Hepatic stellate cell (primary cell): Measurements from ENCODE around the gene UROD.
A peak's percentile ranks its signal among the peaks of the same experiment; 100 is the strongest.
"Not testable (repeated sequence)": the region's sequence is repeated elsewhere in the genome, so short reads cannot be mapped to it uniquely, and the experiment has no call there.

Experiments used
- DNase-seq: peaks from one replicate; pipeline ENCODE4 v3.0.0; 2011; ENCODE audit warnings: low spot score

The UROD gene

DNA sequence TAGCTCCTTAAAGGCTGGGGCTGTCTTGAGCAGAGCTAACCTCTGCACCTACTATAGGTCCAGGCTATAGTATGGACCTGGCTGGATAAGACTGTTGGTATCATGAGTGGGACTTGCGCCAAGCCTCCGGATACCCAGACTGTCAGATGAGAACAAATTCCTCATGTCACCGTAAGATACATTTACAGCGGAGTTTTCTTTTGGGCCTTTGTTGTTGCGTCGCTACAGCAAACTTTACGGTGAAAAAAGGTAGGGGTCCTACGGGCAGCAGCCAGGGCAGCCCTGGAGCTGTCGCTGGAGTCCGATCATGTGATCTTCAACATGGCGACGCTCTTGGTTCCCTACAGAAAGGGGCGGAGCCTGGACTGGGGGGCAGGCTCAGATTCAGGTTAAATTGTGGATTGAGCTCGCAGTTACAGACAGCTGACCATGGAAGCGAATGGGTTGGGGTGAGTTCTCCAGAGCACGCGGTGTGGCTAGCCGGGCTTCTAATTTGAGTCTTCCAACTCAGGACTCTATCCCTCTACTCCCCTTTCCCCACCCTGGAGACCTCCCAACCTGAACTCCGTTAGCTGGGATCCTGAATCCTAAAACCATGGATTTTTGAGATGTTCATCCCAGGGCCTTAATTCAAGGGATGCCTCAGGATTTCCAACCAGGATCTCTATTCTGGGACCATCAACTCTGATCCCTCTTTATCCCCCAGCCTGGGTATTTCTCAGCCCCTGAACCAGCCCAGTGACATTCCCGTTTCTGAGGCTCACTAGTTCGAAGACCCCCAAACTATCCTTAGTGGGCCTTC lies at the start of gene UROD:
Gene UROD (plus strand): TSS at position 418 of the 802 bp plus-strand sequence. CDS start 12 bp downstream, at position 430.
- peak; percentile 96 for DNase-seq

DNA sequence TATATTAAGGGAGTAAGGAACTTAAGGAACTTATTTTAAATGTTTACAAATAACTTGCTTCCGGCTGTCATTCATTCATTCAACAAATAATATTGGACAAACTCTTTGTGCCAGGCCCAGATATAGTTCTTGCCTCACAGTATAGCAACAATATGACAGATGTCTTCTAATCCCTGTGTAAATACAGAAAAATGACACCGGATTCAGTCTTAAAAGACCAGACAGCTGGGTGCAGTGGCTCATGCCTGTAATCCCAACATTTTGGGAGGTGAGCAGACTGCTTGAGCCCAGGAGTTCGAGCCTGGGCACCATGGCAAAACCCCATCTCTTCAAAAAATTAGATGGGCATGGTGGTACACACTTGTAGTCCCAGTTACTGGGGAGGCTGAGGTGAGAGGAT lies 49.3 kb upstream of the UROD start:
- no peak for DNase-seq

DNA sequence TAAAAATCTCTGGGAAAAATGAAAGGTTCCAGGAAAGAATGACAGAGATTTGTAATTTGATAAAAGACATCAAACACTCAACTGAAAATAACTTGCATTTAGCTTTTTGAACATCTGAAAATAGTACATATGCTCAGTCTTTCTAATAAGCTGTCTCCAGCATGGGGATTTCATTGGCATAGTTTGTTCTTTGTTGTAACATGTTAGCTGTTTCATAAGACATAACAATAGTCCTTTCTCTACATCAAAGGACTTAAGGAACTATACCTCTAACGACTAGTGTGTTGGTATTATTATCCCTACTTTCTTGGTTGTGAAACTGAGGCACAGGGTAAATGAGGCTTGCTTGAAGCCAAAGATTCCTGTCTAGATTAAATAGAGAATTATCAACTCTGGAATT lies 47.7 kb upstream of the UROD start:
- no peak for DNase-seq

DNA sequence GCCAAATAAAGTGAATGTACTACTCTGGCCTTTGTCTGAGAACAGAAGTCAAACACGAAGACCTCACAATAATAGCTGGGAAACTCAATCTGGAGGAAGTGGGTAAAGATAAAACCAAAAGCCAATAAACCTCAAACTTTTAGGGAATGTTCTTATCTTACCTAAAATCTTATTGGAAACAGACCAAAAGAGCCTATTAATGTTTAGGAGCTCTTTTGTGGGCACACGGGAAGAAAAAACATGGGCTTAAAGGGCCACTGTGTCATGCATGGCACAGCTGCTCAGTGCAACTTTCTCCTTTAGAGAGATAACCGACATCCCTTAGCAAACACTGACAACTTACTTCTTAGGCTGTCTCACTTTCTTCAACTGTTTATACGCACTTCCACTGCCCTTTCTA lies 41.7 kb upstream of the UROD start:
- no peak for DNase-seq

DNA sequence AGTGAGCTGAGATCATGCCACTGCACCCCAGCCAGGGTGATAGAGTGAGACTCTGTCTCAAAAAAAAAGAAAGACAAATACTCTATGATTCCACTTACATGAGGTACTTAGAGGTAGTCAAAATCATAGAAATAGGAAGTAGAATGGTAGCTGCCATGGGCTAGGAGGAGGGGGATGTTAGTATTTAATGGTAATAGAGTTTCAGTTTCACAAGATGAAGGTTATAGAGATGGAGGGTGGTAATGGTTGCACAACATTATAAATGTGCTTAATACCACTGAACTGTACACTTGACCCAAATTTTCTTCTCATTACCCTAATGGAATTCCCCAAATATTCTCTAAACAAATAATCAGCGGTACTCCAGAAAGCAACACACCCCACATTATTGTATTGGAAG lies 38.4 kb upstream of the UROD start:
- no peak for DNase-seq

DNA sequence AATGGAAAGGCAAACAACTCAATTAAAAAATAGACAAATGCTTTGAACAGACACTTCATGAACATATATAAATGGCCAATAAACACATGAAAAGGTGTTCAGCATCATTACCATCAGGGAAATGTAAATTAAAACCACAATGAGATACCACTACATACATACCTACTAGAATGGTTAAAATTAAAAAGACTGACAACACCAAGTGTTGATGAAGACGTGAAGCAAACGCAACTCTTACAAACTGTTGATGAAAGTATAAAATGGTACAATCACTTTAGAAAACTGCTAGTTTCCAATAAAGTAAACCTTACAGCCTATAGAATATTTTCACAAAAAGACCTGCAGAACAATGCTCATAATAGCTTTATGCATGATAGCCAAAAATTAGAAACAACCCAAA lies 35.8 kb upstream of the UROD start:
- DNase-seq, result no peak

DNA sequence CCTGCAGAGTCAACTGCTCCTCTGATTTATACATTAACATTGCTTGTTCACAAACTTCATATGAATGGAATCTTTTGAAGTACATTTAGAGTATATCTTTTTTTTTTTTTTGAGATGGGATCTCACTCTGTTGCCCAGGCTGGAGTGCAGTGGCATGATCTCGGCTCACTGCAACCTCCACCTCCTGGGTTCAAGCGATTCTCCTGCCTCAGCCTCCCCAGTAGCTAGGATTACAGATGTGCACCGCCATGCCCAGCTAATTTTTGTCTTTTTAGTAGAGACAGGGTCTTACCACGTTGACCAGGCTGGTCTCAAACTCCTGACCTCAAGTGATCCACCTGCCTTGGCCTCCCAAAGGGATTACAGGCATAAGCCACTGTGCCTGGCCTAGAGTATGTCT lies 34.7 kb upstream of the UROD start:
- DNase-seq, result not testable (repeated sequence)

DNA sequence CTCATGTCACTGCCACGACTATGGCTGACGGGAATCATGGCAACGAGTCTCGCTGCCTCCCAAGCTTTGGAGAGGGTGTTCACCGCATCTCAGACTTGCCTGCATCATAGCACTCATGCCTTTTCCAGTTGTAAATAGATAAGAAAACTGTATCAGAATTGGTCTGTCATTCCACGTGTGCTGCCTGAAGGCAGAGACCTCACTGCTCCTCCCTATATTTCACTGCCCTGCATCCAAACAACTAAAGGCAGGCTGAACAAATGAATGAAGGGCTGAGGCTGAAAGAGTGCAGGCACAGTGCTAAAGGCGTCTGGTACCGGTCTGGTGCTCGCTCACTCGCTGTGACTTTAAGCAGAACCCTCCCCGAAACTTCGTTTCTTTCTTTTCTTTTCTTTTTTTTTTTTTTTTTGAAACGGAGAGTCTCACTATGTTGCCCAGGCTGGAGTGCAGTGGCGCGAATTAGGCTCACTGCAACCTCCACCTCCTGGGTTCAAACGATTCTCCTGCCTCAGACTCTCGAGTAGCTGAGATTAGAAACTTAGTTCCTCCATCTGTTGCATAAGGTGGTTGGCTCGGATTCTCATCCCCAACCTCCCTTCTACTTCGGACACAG lies 26.2 kb upstream of the UROD start:
- DNase-seq, result no peak

DNA sequence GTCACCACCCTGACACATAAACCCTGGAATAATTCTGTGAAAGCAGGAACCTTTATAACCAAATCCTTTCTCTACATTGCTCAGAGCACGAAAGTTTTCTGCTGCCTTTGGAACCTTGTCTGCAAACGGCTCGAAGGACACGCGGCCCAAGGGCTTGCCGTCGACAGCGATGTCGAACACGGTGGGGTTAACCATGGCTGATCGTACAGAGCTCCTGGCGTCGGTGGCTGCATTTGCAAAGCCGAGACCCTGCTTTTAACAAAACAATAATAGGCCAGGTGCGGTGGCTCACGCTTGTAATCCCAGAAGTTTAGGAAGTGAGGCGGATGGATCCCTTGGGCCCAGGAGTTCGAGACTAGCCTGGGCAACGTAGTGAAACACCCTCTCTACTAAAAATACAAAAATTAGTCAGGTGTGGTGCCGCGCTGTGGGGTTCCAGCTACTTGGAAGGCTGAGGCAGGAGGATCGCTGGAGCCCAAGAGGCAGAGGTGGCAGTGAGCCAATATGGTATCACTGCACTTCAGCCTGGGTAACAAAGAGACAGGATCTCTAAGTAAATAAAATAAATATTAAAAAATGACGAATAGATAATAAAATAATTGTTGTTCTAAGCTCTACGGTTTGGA lies 23.4 kb upstream of the UROD start:
- no peak for DNase-seq

DNA sequence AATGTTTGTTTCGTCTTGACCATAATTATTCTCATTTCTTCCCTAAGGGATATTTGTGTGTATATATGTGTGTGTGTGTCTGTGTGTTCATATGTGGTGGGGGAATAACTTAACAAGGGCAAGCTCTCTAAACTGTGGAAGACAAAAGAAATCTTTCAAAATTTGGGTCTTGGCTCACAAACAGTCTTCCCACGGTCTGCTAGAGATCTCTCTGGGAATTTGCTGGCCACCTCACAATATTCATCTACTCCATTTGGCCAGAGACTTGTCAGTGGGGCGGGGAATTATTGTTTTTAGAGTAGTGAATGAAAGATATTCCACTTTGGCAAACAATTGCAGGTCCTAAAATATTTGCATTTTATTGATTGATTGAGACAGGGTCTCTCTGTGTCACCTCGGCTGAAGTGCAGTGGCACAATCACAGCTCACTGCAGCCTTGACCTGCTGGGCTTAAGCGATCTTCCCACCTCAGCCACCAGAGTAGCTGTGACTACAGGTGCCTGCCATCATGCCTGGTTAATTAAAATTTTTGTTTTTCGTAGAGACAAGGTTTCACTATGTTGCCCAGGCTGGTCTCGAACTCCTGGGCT lies 17.6 kb upstream of the UROD start:
- no peak for DNase-seq

DNA sequence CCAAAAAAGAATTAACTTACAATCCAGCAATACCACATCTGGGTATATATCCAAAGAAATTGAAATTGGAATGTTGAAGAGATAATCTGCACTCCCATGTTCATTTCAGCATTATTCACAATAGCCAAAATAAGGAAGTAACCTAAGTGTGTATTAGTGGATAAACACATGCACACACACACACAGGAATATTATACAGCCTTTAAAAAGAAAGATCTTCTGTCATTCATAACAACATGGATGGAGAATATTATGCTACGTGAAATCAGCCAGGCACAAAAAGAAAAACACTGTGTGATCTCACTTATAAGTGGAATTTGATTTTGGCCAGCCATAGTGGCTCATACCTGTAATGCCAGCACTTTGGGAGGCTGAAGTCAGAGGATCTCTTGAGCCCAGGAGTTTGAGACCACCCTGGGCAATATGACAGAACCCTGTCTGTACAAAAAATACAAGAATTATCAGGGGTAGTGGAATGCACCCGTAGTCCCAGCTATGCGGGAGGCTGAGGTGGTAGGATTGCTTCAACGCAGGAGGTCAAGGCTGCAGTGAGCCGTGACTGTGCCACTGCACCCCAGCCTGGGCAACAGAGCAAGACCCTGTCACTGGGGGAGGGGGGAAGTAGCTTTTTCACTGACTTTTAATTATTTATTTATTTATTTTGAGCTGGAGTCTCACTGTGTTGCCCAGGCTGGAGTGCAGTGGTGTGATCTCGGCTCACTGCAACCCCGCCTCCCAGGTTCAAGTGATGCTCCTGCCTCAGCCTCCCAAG lies 16.4 kb upstream of the UROD start:
- no peak for DNase-seq

DNA sequence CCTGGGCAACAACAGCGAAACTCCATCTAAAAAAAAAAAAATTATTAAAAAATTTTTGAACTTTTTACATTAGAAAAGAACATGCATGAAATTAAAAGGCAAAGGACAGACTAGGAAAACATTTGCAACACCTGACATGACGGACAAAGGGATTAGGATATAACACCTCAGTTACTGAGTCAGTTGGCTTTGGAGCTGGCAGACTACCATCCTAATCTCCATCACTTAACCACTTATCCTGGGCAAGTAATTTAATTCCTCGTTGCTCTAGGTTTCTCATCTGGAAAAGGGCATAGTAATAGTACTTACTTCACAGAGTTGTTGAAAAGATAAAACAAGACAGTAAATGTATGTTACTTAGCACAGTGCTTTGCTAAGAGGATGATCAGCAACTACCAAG lies 12.8 kb upstream of the UROD start:
- no peak for DNase-seq

DNA sequence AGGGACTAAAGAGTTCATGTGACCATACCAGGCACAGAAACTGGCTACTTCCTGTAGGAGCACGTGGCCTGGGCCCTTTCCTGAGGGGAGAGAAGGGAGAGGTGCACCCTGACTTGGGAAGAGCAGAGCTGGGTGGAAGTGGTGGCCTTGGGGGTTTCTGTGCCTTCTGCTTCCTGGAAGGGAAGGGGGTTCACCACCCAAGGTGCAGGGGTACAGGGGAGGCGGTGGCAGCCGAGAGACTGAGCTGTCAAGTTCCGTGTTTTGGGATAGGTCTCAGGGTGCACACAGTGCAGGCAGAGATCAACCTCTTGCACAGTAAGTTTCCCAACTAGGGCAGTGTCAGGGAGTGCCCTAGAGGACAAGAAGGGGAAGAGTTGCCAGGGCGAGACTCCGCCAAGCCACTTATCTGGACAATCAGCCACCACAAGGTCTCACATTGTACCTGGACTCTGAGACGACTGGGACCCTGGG lies 11.0 kb upstream of the UROD start:
- DNase-seq, result no peak

DNA sequence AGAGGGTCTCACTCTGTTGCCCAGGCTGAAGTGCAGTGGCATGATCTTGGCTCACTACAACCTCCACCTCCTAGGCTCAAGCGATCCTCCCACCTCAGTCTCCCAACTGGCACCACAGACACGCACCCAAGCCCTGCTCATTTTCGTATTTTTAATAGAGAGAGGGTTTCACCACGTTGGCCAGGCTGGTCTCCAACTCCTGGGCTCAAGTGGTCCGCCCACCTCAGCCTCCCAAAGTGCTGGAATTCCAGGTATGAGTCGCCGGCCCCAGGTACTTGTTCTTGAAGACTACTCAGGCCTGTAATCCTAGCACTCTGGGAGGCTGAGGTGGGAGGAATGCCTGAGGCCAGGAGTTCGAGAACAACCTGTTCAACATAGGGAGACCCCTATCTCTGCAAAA lies 10.5 kb upstream of the UROD start:
- DNase-seq, result not testable (repeated sequence)

DNA sequence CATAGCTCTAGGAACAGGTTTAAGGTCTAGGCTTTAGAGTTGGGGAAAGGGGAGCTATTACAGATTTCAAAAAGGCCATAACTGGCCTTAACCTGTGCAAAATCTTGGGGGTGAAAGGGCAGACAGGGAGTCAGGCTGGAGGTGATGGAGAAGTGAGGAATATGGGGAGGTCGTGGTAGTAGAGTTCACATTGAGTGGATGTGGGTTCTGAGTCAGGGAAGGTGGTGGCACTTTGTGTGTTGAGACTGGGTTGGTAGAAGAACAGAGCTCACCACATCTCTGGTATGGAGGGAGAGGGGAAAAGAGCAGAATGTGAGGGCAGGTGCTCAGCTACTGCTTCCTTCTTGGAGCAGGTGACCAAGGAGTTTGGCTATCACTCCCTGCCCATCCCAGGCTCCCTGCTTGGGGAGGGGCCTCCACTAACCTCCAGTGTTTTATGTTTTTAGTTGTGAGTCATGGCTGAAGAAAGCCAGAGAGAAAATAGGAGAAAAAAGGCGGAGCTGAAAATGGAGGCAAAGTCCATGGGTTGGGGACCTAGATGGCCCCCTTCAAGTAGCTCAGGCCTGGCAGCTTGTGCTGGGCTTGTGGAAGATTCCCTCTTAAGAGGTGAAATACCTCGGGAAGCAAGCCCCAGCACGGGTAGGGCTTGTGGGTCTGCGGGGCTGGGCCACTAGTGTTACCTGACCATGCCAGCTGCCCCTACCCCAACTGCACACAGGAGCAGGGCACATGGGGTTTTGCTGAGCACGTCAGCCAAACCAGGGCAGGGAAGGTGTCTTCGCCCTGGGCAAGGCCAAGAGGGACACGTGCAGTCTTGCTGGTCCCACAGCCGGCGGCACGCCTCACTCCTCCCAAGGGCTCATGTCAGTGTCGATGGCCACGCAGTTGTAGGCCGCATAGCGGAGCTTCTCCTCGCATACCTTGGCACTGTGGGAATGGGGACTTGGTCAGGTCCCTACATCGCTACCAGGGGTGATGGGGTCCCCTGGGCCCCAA lies 9.1 kb upstream of the UROD start:
- DNase-seq, result no peak

DNA sequence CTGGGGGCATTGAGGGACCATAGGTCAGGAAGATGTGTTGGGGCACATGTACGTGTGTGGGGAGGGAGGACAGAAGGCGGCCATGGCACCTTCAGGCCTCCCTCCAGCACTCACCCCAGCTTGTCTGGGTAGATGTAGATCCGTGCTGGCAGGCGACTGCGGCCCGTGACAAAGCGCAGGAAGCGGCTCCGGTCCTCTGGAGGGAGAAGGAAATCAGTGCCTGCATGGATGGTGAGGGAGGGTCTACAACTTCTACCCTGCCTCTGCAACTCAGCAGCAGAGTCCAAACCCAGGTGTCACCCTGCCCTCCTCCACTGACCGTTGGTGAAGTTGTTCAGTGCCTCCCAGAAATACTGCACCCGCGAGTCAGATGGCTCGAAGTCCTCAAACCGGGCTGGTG lies 8.3 kb upstream of the UROD start:
- DNase-seq, result no peak

DNA sequence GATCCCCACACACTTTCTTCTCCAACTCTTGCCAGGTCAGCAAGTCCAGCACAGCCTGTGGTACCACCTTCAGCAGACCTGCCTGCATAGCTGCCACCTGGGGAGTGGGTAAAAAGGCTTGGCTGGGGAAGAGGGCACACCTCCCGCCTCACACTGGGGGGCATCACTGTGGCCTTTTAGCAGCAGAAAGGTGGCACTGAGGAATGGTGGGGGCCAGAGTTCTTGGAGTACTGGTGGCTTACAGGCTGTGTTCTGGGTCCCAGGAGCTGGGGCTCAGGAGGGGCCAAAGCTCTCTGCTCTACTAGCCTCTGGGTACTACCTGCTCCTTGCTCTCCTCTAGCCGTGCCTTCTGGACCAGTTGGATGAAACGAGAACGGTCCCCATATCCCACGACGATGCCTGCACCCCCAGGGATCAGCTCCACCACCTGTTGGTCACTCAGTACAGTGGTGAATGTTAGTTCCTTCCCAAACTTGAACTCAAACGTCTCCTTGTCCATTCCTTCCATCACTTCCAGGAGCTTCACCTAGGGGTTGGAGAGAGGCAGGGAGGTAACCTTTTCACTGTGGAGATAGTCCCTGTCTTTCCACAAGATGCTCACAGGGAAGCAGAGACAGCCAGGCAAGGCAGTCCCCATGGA lies 7.7 kb upstream of the UROD start:
- DNase-seq, result no peak

DNA sequence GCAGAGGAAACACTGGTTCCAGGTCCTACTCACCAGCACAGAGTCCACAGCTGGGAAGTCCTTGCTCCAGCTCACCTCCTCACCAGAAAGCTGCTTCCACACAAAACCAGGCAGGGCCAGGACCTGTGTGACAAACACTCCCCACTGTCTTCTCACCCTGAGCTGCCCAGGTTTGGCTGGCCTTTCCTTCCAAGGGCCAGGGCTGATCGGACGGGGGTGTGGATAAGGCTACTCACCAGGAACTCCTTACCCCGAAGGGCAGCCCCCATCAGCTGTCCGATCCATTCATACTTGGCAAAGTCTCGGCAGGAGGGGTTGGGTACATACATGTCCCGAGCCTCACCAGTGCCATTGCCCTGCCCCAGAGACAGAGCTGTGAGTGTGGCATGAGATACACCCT lies 6.3 kb upstream of the UROD start:
- DNase-seq, result no peak

DNA sequence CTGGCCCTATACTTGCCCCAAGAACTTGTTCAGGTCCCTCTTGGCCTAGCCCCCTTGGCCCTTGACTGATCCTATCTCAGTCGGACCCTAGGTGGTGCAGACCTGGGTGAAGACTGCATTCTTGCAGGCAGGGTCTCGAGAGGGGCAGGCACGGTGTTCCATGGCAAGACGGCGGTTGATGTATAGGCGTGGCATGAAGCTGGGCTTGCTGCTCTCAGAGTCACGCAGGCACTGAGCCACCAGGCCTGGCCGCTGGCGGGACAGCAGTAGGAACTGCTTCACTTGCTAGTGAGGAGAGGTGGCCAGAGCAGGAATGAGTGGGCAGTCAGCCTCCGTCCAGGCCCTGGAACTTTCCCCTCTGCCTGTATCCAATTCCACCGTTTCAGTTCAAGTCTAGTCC lies 4.7 kb upstream of the UROD start:
- DNase-seq, result no peak

DNA sequence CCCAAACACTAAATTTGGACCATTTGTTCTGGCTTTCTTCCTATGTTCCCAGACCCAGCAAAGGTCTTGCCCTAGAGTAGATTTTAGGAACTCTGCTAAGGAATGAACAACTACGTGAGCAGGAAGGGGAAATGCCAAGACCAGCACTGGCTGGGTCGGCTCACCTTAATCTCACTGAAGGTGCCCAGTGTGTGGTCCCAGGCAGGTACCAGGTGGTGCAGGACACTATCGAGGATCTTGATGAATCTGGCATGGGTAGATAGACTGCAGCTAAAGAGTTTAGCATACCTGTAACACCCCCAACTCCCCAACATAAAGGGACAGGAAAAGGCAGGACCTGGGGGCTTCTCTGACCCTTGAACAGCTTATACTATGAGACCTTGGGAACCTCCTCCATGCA lies 4.0 kb upstream of the UROD start:
- DNase-seq, result no peak
